Measurements from ENCODE around the gene ZNF598. TPM values are rescaled to one million over a fixed set of nuclear protein-coding genes. Genes with fewer than 3 reads are reported as not detected.

ZNF598 gene
- polyA plus RNA-seq, 1 donor from 2014 or later = 22.1 TPM

DNA sequence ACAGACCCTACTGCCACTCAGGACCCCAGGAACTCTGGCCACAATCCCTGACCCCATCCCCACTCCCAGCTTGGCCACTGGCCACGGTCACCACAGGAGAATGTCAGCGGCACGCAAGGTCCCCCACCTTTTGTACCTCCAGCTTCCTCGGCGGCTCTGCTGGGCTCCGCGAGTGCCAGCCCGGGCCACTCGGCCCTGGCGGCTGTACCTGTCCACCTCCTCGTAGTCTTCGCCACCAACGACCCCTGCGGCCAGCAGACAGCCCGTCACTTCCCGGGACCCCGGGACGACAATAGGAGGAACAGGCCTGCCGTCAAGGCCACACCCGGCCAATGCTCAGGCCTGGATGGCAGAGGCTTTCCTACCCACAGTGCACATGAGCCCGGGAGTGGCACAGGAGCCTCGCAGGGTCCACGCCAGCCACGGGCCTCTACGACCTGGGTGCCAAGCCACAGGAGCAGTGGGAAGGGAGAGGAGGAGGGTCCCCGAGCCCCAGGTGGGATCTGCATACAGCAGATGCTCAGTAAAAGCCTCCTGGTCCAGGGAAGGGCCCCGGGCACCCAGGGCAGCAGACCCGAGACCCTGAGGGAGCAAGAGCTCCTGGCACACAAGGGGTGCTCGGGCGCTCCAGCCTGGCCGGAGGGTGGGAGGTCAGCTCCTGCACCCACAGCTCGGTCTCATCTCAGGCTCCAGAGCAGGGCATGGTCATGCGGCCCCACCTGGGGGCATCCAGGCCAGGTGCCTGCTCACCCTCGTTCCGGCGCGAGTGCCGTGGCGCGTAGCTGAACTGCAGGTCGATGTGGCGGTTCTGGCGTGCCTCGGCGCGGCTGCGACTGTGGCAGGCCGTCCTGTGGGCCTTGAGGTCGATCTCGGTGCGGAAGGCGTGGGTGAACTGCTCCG lies 7.9 kb downstream of the ZNF598 start:
- no peak for TF ChIP-seq POLR2AphosphoS5 (IDR thresholded peaks at IDR 0.05)
- no peak for TF ChIP-seq SMC3 (conservative IDR thresholded peaks at IDR 0.05; ENCODE audit: poor library complexity)
- TF ChIP-seq TAF1 (IDR thresholded peaks at IDR 0.05; ENCODE audit: low read depth) = no peak
- TF ChIP-seq RAD21 (conservative IDR thresholded peaks at IDR 0.05) = no peak
- no peak for TF ChIP-seq EZH2 (IDR thresholded peaks at IDR 0.05; ENCODE audit: borderline replicate concordance, insufficient read depth, low read length, poor library complexity, severe bottlenecking)
- TF ChIP-seq EP300 (conservative IDR thresholded peaks at IDR 0.05; ENCODE audit: poor library complexity, severe bottlenecking) = no peak
- TF ChIP-seq, protein P1, sequence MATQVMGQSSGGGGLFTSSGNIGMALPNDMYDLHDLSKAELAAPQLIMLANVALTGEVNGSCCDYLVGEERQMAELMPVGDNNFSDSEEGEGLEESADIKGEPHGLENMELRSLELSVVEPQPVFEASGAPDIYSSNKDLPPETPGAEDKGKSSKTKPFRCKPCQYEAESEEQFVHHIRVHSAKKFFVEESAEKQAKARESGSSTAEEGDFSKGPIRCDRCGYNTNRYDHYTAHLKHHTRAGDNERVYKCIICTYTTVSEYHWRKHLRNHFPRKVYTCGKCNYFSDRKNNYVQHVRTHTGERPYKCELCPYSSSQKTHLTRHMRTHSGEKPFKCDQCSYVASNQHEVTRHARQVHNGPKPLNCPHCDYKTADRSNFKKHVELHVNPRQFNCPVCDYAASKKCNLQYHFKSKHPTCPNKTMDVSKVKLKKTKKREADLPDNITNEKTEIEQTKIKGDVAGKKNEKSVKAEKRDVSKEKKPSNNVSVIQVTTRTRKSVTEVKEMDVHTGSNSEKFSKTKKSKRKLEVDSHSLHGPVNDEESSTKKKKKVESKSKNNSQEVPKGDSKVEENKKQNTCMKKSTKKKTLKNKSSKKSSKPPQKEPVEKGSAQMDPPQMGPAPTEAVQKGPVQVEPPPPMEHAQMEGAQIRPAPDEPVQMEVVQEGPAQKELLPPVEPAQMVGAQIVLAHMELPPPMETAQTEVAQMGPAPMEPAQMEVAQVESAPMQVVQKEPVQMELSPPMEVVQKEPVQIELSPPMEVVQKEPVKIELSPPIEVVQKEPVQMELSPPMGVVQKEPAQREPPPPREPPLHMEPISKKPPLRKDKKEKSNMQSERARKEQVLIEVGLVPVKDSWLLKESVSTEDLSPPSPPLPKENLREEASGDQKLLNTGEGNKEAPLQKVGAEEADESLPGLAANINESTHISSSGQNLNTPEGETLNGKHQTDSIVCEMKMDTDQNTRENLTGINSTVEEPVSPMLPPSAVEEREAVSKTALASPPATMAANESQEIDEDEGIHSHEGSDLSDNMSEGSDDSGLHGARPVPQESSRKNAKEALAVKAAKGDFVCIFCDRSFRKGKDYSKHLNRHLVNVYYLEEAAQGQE (IDR thresholded peaks at IDR 0.05; ENCODE audit: borderline replicate concordance) = no peak
- TF ChIP-seq, protein P2, sequence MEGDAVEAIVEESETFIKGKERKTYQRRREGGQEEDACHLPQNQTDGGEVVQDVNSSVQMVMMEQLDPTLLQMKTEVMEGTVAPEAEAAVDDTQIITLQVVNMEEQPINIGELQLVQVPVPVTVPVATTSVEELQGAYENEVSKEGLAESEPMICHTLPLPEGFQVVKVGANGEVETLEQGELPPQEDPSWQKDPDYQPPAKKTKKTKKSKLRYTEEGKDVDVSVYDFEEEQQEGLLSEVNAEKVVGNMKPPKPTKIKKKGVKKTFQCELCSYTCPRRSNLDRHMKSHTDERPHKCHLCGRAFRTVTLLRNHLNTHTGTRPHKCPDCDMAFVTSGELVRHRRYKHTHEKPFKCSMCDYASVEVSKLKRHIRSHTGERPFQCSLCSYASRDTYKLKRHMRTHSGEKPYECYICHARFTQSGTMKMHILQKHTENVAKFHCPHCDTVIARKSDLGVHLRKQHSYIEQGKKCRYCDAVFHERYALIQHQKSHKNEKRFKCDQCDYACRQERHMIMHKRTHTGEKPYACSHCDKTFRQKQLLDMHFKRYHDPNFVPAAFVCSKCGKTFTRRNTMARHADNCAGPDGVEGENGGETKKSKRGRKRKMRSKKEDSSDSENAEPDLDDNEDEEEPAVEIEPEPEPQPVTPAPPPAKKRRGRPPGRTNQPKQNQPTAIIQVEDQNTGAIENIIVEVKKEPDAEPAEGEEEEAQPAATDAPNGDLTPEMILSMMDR (IDR thresholded peaks at IDR 0.05; ENCODE audit: poor library complexity, severe bottlenecking) = no peak
- no peak for TF ChIP-seq MXI1 (conservative IDR thresholded peaks at IDR 0.05; ENCODE audit: poor library complexity, severe bottlenecking)
- H3K36me3 ChIP-seq (ENCODE audit: insufficient read depth, low read length) = no peaks in the 10 kb centered on the region

DNA sequence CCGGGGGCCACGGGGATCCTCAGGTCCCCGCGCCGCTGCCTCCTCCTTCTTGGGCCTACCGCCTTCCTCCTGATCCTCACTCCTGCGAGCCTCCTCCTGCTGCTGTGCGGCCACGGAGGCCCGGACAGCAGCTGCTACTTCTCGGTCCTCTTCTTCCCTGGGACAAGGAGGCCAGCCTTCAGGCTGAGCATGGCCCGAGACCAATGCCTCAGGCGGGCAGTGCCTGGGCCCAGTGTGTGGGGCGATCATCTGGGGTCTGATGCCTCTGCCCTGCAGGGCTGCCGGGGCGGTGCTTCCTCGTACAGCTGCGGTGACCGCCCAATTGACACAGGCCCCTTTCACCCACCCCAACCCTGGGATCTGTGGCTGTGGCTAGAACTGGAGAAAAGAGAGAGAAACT lies 8.6 kb downstream of the ZNF598 start:
- H3F3A ChIP-seq (ENCODE audit: insufficient read depth, low read length, poor library complexity, severe bottlenecking) = no peaks in the 10 kb centered on the region
- no peak overlapping the region for H3K27ac ChIP-seq (ENCODE audit: low read length)
- H3K9ac ChIP-seq (ENCODE audit: low read length) = no peak overlapping the region
- H3K9me3 ChIP-seq (ENCODE audit: low read length) = no peaks in the 10 kb centered on the region
- peaks cover 7% of the 10 kb centered on the region for H3K79me2 ChIP-seq (replicated peaks; ENCODE audit: insufficient read depth, low read length)
- no peaks in the 10 kb centered on the region for H3K36me3 ChIP-seq (ENCODE audit: insufficient read depth, low read length)
- H3K4me3 ChIP-seq (ENCODE audit: low read length) = no peak overlapping the region
- H3K27me3 ChIP-seq (ENCODE audit: insufficient read depth, low read depth, low read length) = no peaks in the 10 kb centered on the region
- H2AFZ ChIP-seq (ENCODE audit: low read depth, low read length) = no peak overlapping the region
- no peak overlapping the region for H3K4me2 ChIP-seq (ENCODE audit: low read length)
- H4K20me1 ChIP-seq (ENCODE audit: insufficient read depth) = no peaks in the 10 kb centered on the region
- TF ChIP-seq, protein P1 (IDR thresholded peaks at IDR 0.05; ENCODE audit: borderline replicate concordance) = no peak
- no peak for TF ChIP-seq EP300 (conservative IDR thresholded peaks at IDR 0.05; ENCODE audit: poor library complexity, severe bottlenecking)
- TF ChIP-seq MXI1 (conservative IDR thresholded peaks at IDR 0.05; ENCODE audit: poor library complexity, severe bottlenecking) = no peak
- no peak for TF ChIP-seq POLR2AphosphoS5 (IDR thresholded peaks at IDR 0.05)
- TF ChIP-seq TAF1 (IDR thresholded peaks at IDR 0.05; ENCODE audit: low read depth) = no peak
- TF ChIP-seq SMC3 (conservative IDR thresholded peaks at IDR 0.05; ENCODE audit: poor library complexity) = no peak
- no peak for TF ChIP-seq EZH2 (IDR thresholded peaks at IDR 0.05; ENCODE audit: borderline replicate concordance, insufficient read depth, low read length, poor library complexity, severe bottlenecking)
- TF ChIP-seq, protein P2 (IDR thresholded peaks at IDR 0.05; ENCODE audit: poor library complexity, severe bottlenecking) = no peak
- TF ChIP-seq RAD21 (conservative IDR thresholded peaks at IDR 0.05) = no peak
- no peaks in the 10 kb centered on the region for H3K9me2 ChIP-seq (ENCODE audit: insufficient read depth, low read length)

More for the DNA sequence above, 7.9 kb downstream of the ZNF598 start:
- Histone ChIP-seq H3K27ac (ENCODE audit: low read length) (no peak overlapping the region), H3K9me3 (ENCODE audit: low read length) (no peaks in the 10 kb centered on the region), H2AFZ (ENCODE audit: low read depth, low read length) (no peak overlapping the region), H3F3A (ENCODE audit: insufficient read depth, low read length, poor library complexity, severe bottlenecking) (no peaks in the 10 kb centered on the region), H4K20me1 (ENCODE audit: insufficient read depth) (no peaks in the 10 kb centered on the region), H3K9ac (ENCODE audit: low read length) (no peak overlapping the region), H3K9me2 (ENCODE audit: insufficient read depth, low read length) (no peaks in the 10 kb centered on the region), H3K27me3 (ENCODE audit: insufficient read depth, low read depth, low read length) (no peaks in the 10 kb centered on the region), H3K4me3 (ENCODE audit: low read length) (no peak overlapping the region), H3K4me2 (ENCODE audit: low read length) (no peak overlapping the region), H3K79me2 (replicated peaks; ENCODE audit: insufficient read depth, low read length) (peaks cover 13% of the 10 kb centered on the region)
